Activated gamma-delta T cell treated with anti-CD3 and anti-CD28 coated beads, Interleukin-2, amount 50 U/mL, for 16 hours (primary cell): ENCODE data around the gene CPS1.

Experiments
- DNase-seq: peaks from one replicate; pipeline ENCODE4 v3.0.0-alpha.2; 2020; ENCODE audit warnings: low read depth

Gene CPS1

GRCh38 chr2:210556329-210556980, at the start of gene CPS1:
CPS1 (plus strand) TSS chr2:210556599; CDS start chr2:210556734, 135 bp downstream.
- DNase-seq, result no peak

- no peak for DNase-seq
Measured at GRCh38 chr2:210515911-210516310, 40.5 kb upstream of the CPS1 start.

GRCh38 chr2:210517264-210517663, 39.1 kb upstream of the CPS1 start:
- no peak for DNase-seq

GRCh38 chr2:210519594-210519993, 36.8 kb upstream of the CPS1 start:
- no peak for DNase-seq

GRCh38 chr2:210522399-210522798, 34.0 kb upstream of the CPS1 start:
- no peak for DNase-seq

GRCh38 chr2:210523650-210524289, 32.6 kb upstream of the CPS1 start:
- DNase-seq, result no peak

- DNase-seq, result no peak
Measured at GRCh38 chr2:210524533-210524932, 31.9 kb upstream of the CPS1 start.

- no peak for DNase-seq
Measured at GRCh38 chr2:210527286-210527685, 29.1 kb upstream of the CPS1 start.

- no peak for DNase-seq
Measured at GRCh38 chr2:210528716-210529115, 27.7 kb upstream of the CPS1 start.

GRCh38 chr2:210531050-210531449, 25.3 kb upstream of the CPS1 start:
- no peak for DNase-seq

- DNase-seq, result no peak
Measured at GRCh38 chr2:210531482-210531881, 24.9 kb upstream of the CPS1 start.

GRCh38 chr2:210533389-210533788, 23.0 kb upstream of the CPS1 start:
- no peak for DNase-seq

GRCh38 chr2:210534879-210535278, 21.5 kb upstream of the CPS1 start:
- no peak for DNase-seq

GRCh38 chr2:210536973-210537650, 19.3 kb upstream of the CPS1 start:
- DNase-seq, result no peak

GRCh38 chr2:210539035-210539434, 17.4 kb upstream of the CPS1 start:
- DNase-seq, result no peak

GRCh38 chr2:210539578-210540416, 16.6 kb upstream of the CPS1 start:
- DNase-seq, result no peak

GRCh38 chr2:210540471-210540870, 15.9 kb upstream of the CPS1 start:
- DNase-seq, result no peak

GRCh38 chr2:210540900-210541289, 15.5 kb upstream of the CPS1 start:
- no peak for DNase-seq

- DNase-seq, result no peak
Measured at GRCh38 chr2:210541290-210541902, 15.0 kb upstream of the CPS1 start.

GRCh38 chr2:210544007-210544590, 12.3 kb upstream of the CPS1 start:
- DNase-seq, result no peak

- no peak for DNase-seq
Measured at GRCh38 chr2:210544831-210545230, 11.6 kb upstream of the CPS1 start.
